Right lobe of liver (tissue), 6 donors: Measurements from ENCODE around the gene LGI1. TPM values are rescaled to one million over a fixed set of nuclear protein-coding genes. Genes with fewer than 3 reads are reported as not detected.

Experiments
- ATAC-seq, 4 donors: fragments of 200-7000 bp; cut with Tn5 transposase; one replicate each; pipeline ENCODE4 v1.9.1; 2020; ENCODE audit warnings: mild to moderate bottlenecking in 4 of 4, moderate library complexity in 4 of 4
- DNase-seq, 3 donors: peaks; one replicate each; pipeline ENCODE4 v3.0.0-alpha.2; 2020
- H3K27ac ChIP-seq, 3 donors: fragments of 200-600 bp; one replicate each; pipeline ENCODE4 v1.8.0; 2022
- H3K27me3 ChIP-seq, 2 donors: fragments of 200-600 bp; one replicate each; pipeline ENCODE4 v1.8.0; 2022
- H3K36me3 ChIP-seq, 4 donors: fragments of 200-600 bp; sonication (generic) in 1 of 4; one replicate each; pipeline versions ENCODE4 v1.5.1 to v1.8.0; 2017 to 2022; ENCODE audit warnings: control low read depth in 1 of 4
- H3K4me1 ChIP-seq, 4 donors: fragments of 200-600 bp; sonication (generic) in 1 of 4; one replicate each; pipeline versions ENCODE4 v1.5.1 to v1.8.0; 2017 to 2022; ENCODE audit warnings: control low read depth in 1 of 4
- H3K4me3 ChIP-seq, 3 donors: fragments of 200-600 bp; one replicate each; pipeline ENCODE4 v1.8.0; 2022
- H3K9me3 ChIP-seq, 4 donors: fragments of 200-600 bp; sonication (generic) in 1 of 4; one replicate each; pipeline versions ENCODE4 v1.5.1 to v1.8.0; 2017 to 2022; ENCODE audit warnings: control low read depth in 1 of 4
- CTCF ChIP-seq, 4 donors: fragments of 200-600 bp in 3 of 4; fragments of 450-650 bp in 1 of 4; IDR thresholded peaks; one replicate each; pipeline versions ENCODE4 v1.5.1 to v1.8.0; 2016 to 2022; ENCODE audit warnings: antibody characterized with exemption in 4 of 4, mild to moderate bottlenecking in 2 of 4
- POLR2A ChIP-seq: fragments of 450-650 bp; IDR thresholded peaks from one replicate; pipeline ENCODE4 v1.6.1; 2017; ENCODE audit warnings: antibody characterized with exemption, mild to moderate bottlenecking
- WGBS: methylation state at CpG from one replicate; pipeline ENCODE4 v1.1.6; 2018; ENCODE audit warnings: low coverage, low lambda C conversion rate; ENCODE audit not compliant: insufficient coverage; ENCODE audit errors: missing lambda C conversion rate; 5-methylcytosine and 5-hydroxymethylcytosine counted together
- intact Hi-C, 2 donors: fragments of 100-400 bp; cut with DNase I; formaldehyde crosslinking; loops; one replicate each; pipeline versions ENCODE4 v1.11.2 to v1.14.1; 2022
- total RNA-seq, 6 experiments: library from RNA; depleted of rRNA in 2 of 6; stranded (reverse); fragments of >200 nt in 2 of 6; fragmentation: NEBNext Ultra II Directional in 3 of 6; extraction: Animal tissue kit (Norgen Biotek cat#: 25700) in 3 of 6; gene quantifications; one replicate each; pipeline versions ENCODE4 v1.1.0 to v1.2.4, GENCODE V29; 2016 to 2023
- donor health status: DM: no; HTN: yes; CAD: no.
- donor health status: DM: no; HTN: no; CAD: no.
- donor health status: DM: no; HTN: no; CAD: no.
- donor health status: DM: no; HTN: yes; CAD: no.
- donor health status: DM: no; HTN: yes; CAD: no.

Gene LGI1
- total RNA-seq, 6 experiments from 2014 or later = 0.22 to 2.3 (median 0.86) TPM; not detected in 1

- no CpG with 5 or more reads among the region's 1 CpG for WGBS
- no peak for TF ChIP-seq POLR2A
- no peak for TF ChIP-seq CTCF (IDR thresholded peaks at IDR 0.05)
- intact Hi-C loops = loop anchor here in 1 of 2 donors (10.0 kb wide), 1 partner anchor 68 kb away; no protein-coding TSS in a partner anchor
- H3K4me1 ChIP-seq = no peaks in the 10 kb centered on the region
- H3K27ac ChIP-seq = no peak overlapping the region
- H3K9me3 ChIP-seq = no peaks in the 10 kb centered on the region
- ATAC-seq (no peak), DNase-seq (no peak)
- H3K27me3 ChIP-seq = no peaks in the 10 kb centered on the region
- H3K36me3 ChIP-seq = no peaks in the 10 kb centered on the region
- H3K4me3 ChIP-seq = no peak overlapping the region
These were observed 55.1 kb downstream of the LGI1 start for GRCh38 chr10:93812659-93813338.

- Histone ChIP-seq H3K36me3 (no peaks in the 10 kb centered on the region), H3K27me3 (no peaks in the 10 kb centered on the region), H3K4me1 (no peaks in the 10 kb centered on the region), H3K27ac (no peak overlapping the region), H3K9me3 (no peaks in the 10 kb centered on the region), H3K4me3 (no peak overlapping the region)
- DNase-seq (peak; percentile 67 to 78 (median 73)), ATAC-seq (peak; percentile 96 to 98 (median 96))
- TF ChIP-seq POLR2A (no peak), CTCF (IDR thresholded peaks at IDR 0.05) (peak; percentile 71 to 85 (median 84))
- intact Hi-C loops = loop anchor here in 1 of 2 donors (10.0 kb wide), 1 partner anchor 69 kb away; no protein-coding TSS in a partner anchor
- 46% methylated on average over 7 of the region's 8 CpGs for WGBS
These were observed 56.0 kb downstream of the LGI1 start for GRCh38 chr10:93813507-93814465.

- no peaks in the 10 kb centered on the region for H3K9me3 ChIP-seq
- H3K4me1 ChIP-seq = no peaks in the 10 kb centered on the region
- no peaks in the 10 kb centered on the region for H3K27me3 ChIP-seq
- no peak overlapping the region for H3K27ac ChIP-seq
- no peak for ATAC-seq
- TF ChIP-seq CTCF (IDR thresholded peaks at IDR 0.05) = no peak
- TF ChIP-seq POLR2A = no peak
- no peaks in the 10 kb centered on the region for H3K36me3 ChIP-seq
- intact Hi-C loops = loop anchor here in 1 of 2 donors (10.0 kb wide), 1 partner anchor 71 kb away; no protein-coding TSS in a partner anchor
- DNase-seq = no peak
- WGBS = 30% methylated on average over 10 of the region's 10 CpGs
- H3K4me3 ChIP-seq = no peak overlapping the region
These were observed 57.8 kb downstream of the LGI1 start for GRCh38 chr10:93815304-93816096.

- Histone ChIP-seq H3K36me3 (no peaks in the 10 kb centered on the region), H3K4me3 (no peak overlapping the region), H3K27me3 (no peaks in the 10 kb centered on the region), H3K27ac (no peak overlapping the region), H3K9me3 (no peaks in the 10 kb centered on the region), H3K4me1 (no peaks in the 10 kb centered on the region)
- DNase-seq (peak; percentile 66 to 67 (median 66)), ATAC-seq (peak; percentile 84 to 88 (median 86))
- WGBS = 15% methylated on average over 8 of the region's 8 CpGs
- TF ChIP-seq CTCF (IDR thresholded peaks at IDR 0.05) = peak; percentile 76 to 77 (median 76)
- no peak for TF ChIP-seq POLR2A
- intact Hi-C loops = loop anchor here in 1 of 2 donors (10.0 kb wide), 1 partner anchor 71 kb away; no protein-coding TSS in a partner anchor
These were observed 58.5 kb downstream of the LGI1 start for GRCh38 chr10:93816123-93816747.
